ENCODE data around the gene KCNK3. TPM values are rescaled to one million over a fixed set of nuclear protein-coding genes. Genes with fewer than 3 reads are reported as not detected.

Gene KCNK3
- total and polyA plus RNA-seq, 2 donors (not counting 3 experiments of a cell fraction or from before 2014, with no cell fraction given): not detected

GRCh38 chr2:26743852-26744251 lies 51.3 kb downstream of the KCNK3 start:
- dilution Hi-C loops (cut with MboI; ENCODE audit: extremely low pct_ligation_motif_present, low sequenced_read_pairs) (no loop called here), intact Hi-C loops (cut with micrococcal nuclease) (no loop called here)
- FAIRE-seq (no peak), DNase-seq (ENCODE audit: low read depth, low spot score) (no peak)
- TF ChIP-seq JUN (IDR thresholded peaks at IDR 0.05; ENCODE audit: borderline replicate concordance, insufficient read depth, insufficient read length, low read depth) (no peak), POLR2AphosphoS5 (IDR thresholded peaks at IDR 0.05; ENCODE audit: insufficient read depth, low read depth, low read length) (no peak), GATA2 (IDR thresholded peaks at IDR 0.05; ENCODE audit: insufficient read depth, insufficient read length, low read depth, low read length) (no peak)
- BruUV-seq (replicated peaks): no TSS peak
- H3K79me2 ChIP-seq (ENCODE audit: control insufficient read depth, insufficient read depth, low read length): no peaks in the 10 kb centered on the region
- H2AFZ ChIP-seq (ENCODE audit: low read depth, low read length): no peak overlapping the region
- H3K4me3 ChIP-seq (replicated peaks in 1 of 3; ENCODE audit: insufficient read depth in 1 of 3, low read depth in 1 of 3, low read length in 3 of 3): no peak overlapping the region
- CTCF ChIA-PET: interaction anchor here (1.0 to 14.5 kb wide), 9 partner anchors 11 to 239 kb away, joined by 3 to 353 read pairs (median 12); partner anchors contain the start of gene CENPA
- H3K27me3 ChIP-seq (ENCODE audit: control insufficient read depth in 2 of 2, insufficient read depth in 2 of 2, low read length in 2 of 2): no peaks in the 10 kb centered on the region
- no peak overlapping the region for H3K27ac ChIP-seq (ENCODE audit: insufficient read depth, low read depth, low read length)
- H3K36me3 ChIP-seq (ENCODE audit: control insufficient read depth in 2 of 2, extremely low read depth in 1 of 2, insufficient read depth in 2 of 2, low read length in 2 of 2): no peaks in the 10 kb centered on the region
- H3K4me1 ChIP-seq (ENCODE audit: control insufficient read depth, extremely low read depth, insufficient read depth, low read length): no peaks in the 10 kb centered on the region
- H3K9ac ChIP-seq (replicated peaks; ENCODE audit: extremely low read depth, insufficient read depth, low read length): no peak overlapping the region
- no peaks in the 10 kb centered on the region for H3K9me1 ChIP-seq (replicated peaks; ENCODE audit: control insufficient read depth, extremely low read depth, insufficient read depth, low read length)
- no peak overlapping the region for H3K4me2 ChIP-seq (ENCODE audit: insufficient read depth, low read length)
- no peaks in the 10 kb centered on the region for H3K9me3 ChIP-seq (replicated peaks; ENCODE audit: control insufficient read depth, insufficient read depth, low read length)
- H4K20me1 ChIP-seq (replicated peaks; ENCODE audit: control insufficient read depth, extremely low read depth, insufficient read depth, low read length): no peaks in the 10 kb centered on the region
- POLR2A ChIA-PET: no interaction called here

GRCh38 chr2:26744953-26745352 lies 52.4 kb downstream of the KCNK3 start:
- ChIA-PET POLR2A (no interaction called here), CTCF (interaction anchor here (0.8 to 14.5 kb wide), 16 partner anchors 13 to 274 kb away, joined by 3 to 353 read pairs (median 8); partner anchors contain the start of genes CENPA and KCNK3)
- no peak overlapping the region for H3K9ac ChIP-seq (replicated peaks; ENCODE audit: extremely low read depth, insufficient read depth, low read length)
- H3K79me2 ChIP-seq (ENCODE audit: control insufficient read depth, insufficient read depth, low read length): no peaks in the 10 kb centered on the region
- no peaks in the 10 kb centered on the region for H3K9me3 ChIP-seq (replicated peaks; ENCODE audit: control insufficient read depth, insufficient read depth, low read length)
- no peak overlapping the region for H3K27ac ChIP-seq (ENCODE audit: insufficient read depth, low read depth, low read length)
- H2AFZ ChIP-seq (ENCODE audit: low read depth, low read length): no peak overlapping the region
- H3K4me2 ChIP-seq (ENCODE audit: insufficient read depth, low read length): no peak overlapping the region
- no peaks in the 10 kb centered on the region for H3K27me3 ChIP-seq (ENCODE audit: control insufficient read depth in 2 of 2, insufficient read depth in 2 of 2, low read length in 2 of 2)
- intact Hi-C loops (cut with micrococcal nuclease): loop anchor here (1.0 kb wide), 1 partner anchor 140 kb away; no protein-coding TSS in a partner anchor
- FAIRE-seq (no peak), DNase-seq (ENCODE audit: low read depth, low spot score) (no peak)
- H3K9me1 ChIP-seq (replicated peaks; ENCODE audit: control insufficient read depth, extremely low read depth, insufficient read depth, low read length): no peaks in the 10 kb centered on the region
- H4K20me1 ChIP-seq (replicated peaks; ENCODE audit: control insufficient read depth, extremely low read depth, insufficient read depth, low read length): no peaks in the 10 kb centered on the region
- TF ChIP-seq CTCF (IDR thresholded peaks at IDR 0.05; ENCODE audit: extremely low read depth in 1 of 2, insufficient read depth in 1 of 2, low read depth in 1 of 2, low read length in 2 of 2) (no peak), GATA2 (IDR thresholded peaks at IDR 0.05; ENCODE audit: insufficient read depth, insufficient read length, low read depth, low read length) (no peak), JUN (IDR thresholded peaks at IDR 0.05; ENCODE audit: borderline replicate concordance, insufficient read depth, insufficient read length, low read depth) (no peak), POLR2AphosphoS5 (IDR thresholded peaks at IDR 0.05; ENCODE audit: insufficient read depth, low read depth, low read length) (no peak), MYC (IDR thresholded peaks at IDR 0.05; ENCODE audit: low read depth, low read length) (no peak), MAX (IDR thresholded peaks at IDR 0.05; ENCODE audit: insufficient read depth, insufficient read length) (no peak), EZH2 (IDR thresholded peaks at IDR 0.05; ENCODE audit: borderline replicate concordance, low read depth, low read length, severe bottlenecking) (no peak), POLR2A (IDR thresholded peaks at IDR 0.05; ENCODE audit: low read depth, low read length) (no peak), FOS (IDR thresholded peaks at IDR 0.05; ENCODE audit: borderline replicate concordance, insufficient read depth, low read length) (no peak)
- H3K4me1 ChIP-seq (ENCODE audit: control insufficient read depth, extremely low read depth, insufficient read depth, low read length): no peaks in the 10 kb centered on the region
- no peak overlapping the region for H3K4me3 ChIP-seq (replicated peaks in 1 of 3; ENCODE audit: insufficient read depth in 1 of 3, low read depth in 1 of 3, low read length in 3 of 3)
- dilution Hi-C loops (cut with MboI; ENCODE audit: extremely low pct_ligation_motif_present, low sequenced_read_pairs): no loop called here
- no TSS peak for BruUV-seq (replicated peaks)
- no peaks in the 10 kb centered on the region for H3K36me3 ChIP-seq (ENCODE audit: control insufficient read depth in 2 of 2, extremely low read depth in 1 of 2, insufficient read depth in 2 of 2, low read length in 2 of 2)

Data from endothelial cell of umbilical vein (primary cell).